ENCODE data around the gene BCAS3.

DNA sequence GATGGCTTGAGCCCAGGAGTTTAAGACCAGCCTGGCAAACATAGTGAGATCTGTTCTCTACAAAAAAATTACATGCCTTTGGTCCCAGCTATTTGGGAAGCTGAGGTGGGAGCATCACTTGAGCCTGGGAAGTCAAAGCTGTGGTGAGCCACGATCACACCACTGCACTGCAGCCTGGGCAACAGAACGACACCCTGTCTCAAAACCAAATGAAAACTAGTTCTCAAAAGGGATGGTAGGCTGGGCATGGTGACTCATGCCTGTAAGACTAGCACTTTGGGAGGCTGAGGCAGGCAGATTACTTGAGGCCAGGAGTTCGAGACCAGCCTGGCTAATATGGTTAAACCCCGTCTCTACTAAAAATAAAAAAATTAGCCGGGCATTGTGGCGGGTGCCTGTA lies 46.5 kb upstream of the BCAS3 start:
- TF ChIP-seq, protein P1, sequence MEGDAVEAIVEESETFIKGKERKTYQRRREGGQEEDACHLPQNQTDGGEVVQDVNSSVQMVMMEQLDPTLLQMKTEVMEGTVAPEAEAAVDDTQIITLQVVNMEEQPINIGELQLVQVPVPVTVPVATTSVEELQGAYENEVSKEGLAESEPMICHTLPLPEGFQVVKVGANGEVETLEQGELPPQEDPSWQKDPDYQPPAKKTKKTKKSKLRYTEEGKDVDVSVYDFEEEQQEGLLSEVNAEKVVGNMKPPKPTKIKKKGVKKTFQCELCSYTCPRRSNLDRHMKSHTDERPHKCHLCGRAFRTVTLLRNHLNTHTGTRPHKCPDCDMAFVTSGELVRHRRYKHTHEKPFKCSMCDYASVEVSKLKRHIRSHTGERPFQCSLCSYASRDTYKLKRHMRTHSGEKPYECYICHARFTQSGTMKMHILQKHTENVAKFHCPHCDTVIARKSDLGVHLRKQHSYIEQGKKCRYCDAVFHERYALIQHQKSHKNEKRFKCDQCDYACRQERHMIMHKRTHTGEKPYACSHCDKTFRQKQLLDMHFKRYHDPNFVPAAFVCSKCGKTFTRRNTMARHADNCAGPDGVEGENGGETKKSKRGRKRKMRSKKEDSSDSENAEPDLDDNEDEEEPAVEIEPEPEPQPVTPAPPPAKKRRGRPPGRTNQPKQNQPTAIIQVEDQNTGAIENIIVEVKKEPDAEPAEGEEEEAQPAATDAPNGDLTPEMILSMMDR (IDR thresholded peaks at IDR 0.05) = no peak
- TF ChIP-seq POLR2A (IDR thresholded peaks at IDR 0.05) = no peak

All from lower leg skin (tissue), 3 donors.